Choroid plexus epithelial cell (primary cell): ENCODE measurements around the gene DGKG.

Experiments used
- DNase-seq: peaks from one replicate; pipeline ENCODE4 v3.0.0-alpha.2; 2010; ENCODE audit warnings: low read depth
- H3K4me3 ChIP-seq: 2 replicates; pipeline ENCODE4 v1.5.1; 2011; ENCODE audit warnings: low read depth, mild to moderate bottlenecking, control low read depth, low read length, moderate library complexity
- TF ChIP-seq, protein P1 (sequence below): conservative IDR thresholded peaks from 2 replicates; pipeline ENCODE4 v1.5.1; 2011; ENCODE audit warnings: low read depth, mild to moderate bottlenecking, control low read depth, inconsistent platforms, low read length, moderate library complexity

The DGKG gene

GRCh38 chr3:186314896-186315295 lies 47.1 kb downstream of the DGKG start:
- TF ChIP-seq, protein P1, sequence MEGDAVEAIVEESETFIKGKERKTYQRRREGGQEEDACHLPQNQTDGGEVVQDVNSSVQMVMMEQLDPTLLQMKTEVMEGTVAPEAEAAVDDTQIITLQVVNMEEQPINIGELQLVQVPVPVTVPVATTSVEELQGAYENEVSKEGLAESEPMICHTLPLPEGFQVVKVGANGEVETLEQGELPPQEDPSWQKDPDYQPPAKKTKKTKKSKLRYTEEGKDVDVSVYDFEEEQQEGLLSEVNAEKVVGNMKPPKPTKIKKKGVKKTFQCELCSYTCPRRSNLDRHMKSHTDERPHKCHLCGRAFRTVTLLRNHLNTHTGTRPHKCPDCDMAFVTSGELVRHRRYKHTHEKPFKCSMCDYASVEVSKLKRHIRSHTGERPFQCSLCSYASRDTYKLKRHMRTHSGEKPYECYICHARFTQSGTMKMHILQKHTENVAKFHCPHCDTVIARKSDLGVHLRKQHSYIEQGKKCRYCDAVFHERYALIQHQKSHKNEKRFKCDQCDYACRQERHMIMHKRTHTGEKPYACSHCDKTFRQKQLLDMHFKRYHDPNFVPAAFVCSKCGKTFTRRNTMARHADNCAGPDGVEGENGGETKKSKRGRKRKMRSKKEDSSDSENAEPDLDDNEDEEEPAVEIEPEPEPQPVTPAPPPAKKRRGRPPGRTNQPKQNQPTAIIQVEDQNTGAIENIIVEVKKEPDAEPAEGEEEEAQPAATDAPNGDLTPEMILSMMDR: no peak
- no peak for DNase-seq
- no peak overlapping the region for H3K4me3 ChIP-seq

DNA sequence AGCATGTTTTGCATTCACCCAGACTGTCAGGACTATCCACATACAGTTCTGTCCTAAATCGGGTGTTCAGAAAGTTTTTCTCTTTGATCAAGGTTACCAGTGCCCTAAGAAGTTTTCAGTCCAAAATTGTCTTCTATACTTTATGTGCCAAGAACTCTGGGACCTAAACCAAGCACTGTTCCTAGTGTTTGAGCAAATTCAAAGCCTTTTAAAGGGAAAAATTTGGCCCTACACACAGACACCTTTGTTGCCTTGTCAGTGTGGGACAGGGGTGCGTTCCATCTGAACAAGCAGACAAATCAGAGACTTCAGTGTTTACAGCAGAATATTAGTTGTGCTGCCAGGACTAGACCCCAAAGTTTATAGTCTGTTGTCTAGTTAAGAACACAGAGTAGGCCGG lies 50.6 kb downstream of the DGKG start:
- TF ChIP-seq, protein P1: no peak
- no peak overlapping the region for H3K4me3 ChIP-seq

DNA sequence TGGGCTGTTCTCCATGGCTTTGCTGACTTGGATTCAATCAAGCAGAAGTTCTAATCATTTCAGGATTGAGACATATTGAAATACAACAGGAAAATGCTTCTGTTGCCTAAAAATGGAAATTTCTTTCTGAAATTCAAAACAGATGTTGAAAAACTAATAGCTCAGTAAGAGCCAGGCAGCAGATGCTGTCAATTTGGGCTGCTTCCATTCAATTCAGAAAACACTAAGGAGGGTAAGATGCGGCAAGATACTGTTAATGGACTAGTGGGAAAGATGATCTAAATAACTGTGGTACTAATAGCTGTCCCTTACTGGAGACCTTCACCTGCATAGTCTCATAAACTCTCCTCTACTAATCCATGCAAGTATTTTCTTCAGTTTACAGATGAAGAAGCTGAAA lies 53.5 kb downstream of the DGKG start:
- no peak overlapping the region for H3K4me3 ChIP-seq
- TF ChIP-seq, protein P1: no peak
- DNase-seq: no peak

More for the DNA sequence above, 50.6 kb downstream of the DGKG start:
- DNase-seq: no peak

- H3K4me3 ChIP-seq: no peak overlapping the region
- DNase-seq: peak; percentile 69
- TF ChIP-seq, protein P1: no peak
Observed at GRCh38 chr3:186307594-186308221, 54.3 kb downstream of the DGKG start.

DNA sequence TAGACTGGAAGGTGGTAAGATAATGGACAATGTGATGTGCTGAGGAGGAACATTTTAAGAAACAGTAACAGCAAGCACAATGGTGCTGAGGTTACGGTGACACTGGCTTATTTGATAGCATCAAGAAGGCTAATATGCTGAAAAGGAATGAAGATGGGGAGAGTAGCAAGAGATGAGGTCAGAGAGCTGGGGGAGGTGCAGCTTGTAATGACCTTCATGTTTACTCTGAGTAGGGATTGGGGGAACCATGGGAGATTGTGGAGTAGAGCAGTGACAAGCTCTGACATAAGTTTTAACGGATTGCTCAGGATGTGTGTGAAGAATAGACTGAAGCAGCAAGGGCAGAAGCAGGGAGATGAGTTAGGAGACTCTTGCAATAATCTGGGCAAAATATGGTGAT lies 56.7 kb downstream of the DGKG start:
- no peak for DNase-seq
- H3K4me3 ChIP-seq: no peak overlapping the region
- TF ChIP-seq, protein P1: no peak

- H3K4me3 ChIP-seq: no peak overlapping the region
- TF ChIP-seq, protein P1: no peak
- DNase-seq: no peak
Observed at GRCh38 chr3:186303965-186304364, 58.1 kb downstream of the DGKG start.

- H3K4me3 ChIP-seq: no peak overlapping the region
- TF ChIP-seq, protein P1: no peak
- no peak for DNase-seq
Observed at GRCh38 chr3:186299327-186299726, 62.7 kb downstream of the DGKG start.
